Smooth muscle cell (in vitro differentiated cells): Measurements from ENCODE around the gene TNFRSF13B. TPM values are rescaled to one million over a fixed set of nuclear protein-coding genes. Genes with fewer than 3 reads are reported as not detected.
"Not testable (repeated sequence)": the region's sequence is repeated elsewhere in the genome, so short reads cannot be mapped to it uniquely, and the experiment has no call there.

Source experiments
- DNase-seq: peaks from one replicate; lab custom pipeline; 2025; ENCODE audit not compliant: unreplicated experiment; lab: John Stamatoyannopoulos, UW
- H2AFZ ChIP-seq: fragments of 200-600 bp; sonication (generic); 2 replicates; pipeline ENCODE4 v1.6.0; 2016; ENCODE audit warnings: antibody characterized with exemption, low read depth, mild to moderate bottlenecking
- H3F3A ChIP-seq: fragments of 200-600 bp; sonication (generic); 2 replicates; pipeline ENCODE4 v1.6.0; 2017; ENCODE audit warnings: antibody characterized with exemption, low read depth
- H3K27ac ChIP-seq: fragments of 200-600 bp; sonication (generic); 2 replicates; pipeline ENCODE4 v1.5.1; 2016; ENCODE audit warnings: low read depth, mild to moderate bottlenecking
- H3K27me3 ChIP-seq: fragments of 200-600 bp; sonication (generic); 2 replicates; pipeline ENCODE4 v1.6.1; 2016; ENCODE audit warnings: low read depth, mild to moderate bottlenecking
- H3K36me3 ChIP-seq: fragments of 200-600 bp; sonication (generic); 2 replicates; pipeline ENCODE4 v1.5.1; 2016; ENCODE audit warnings: low read depth
- H3K4me1 ChIP-seq: fragments of 200-600 bp; sonication (generic); 2 replicates; pipeline ENCODE4 v1.5.1; 2016; ENCODE audit warnings: low read depth
- H3K4me2 ChIP-seq: fragments of 200-600 bp; sonication (generic); 2 replicates; pipeline ENCODE4 v1.6.0; 2016; ENCODE audit warnings: mild to moderate bottlenecking
- H3K4me3 ChIP-seq: fragments of 200-600 bp; sonication (generic); 2 replicates; pipeline ENCODE4 v1.5.1; 2016; ENCODE audit warnings: mild to moderate bottlenecking
- H3K79me2 ChIP-seq: fragments of 200-600 bp; sonication (generic); 2 replicates; pipeline ENCODE4 v1.6.0; 2016; ENCODE audit warnings: low read depth, mild to moderate bottlenecking
- H3K9ac ChIP-seq: fragments of 200-600 bp; sonication (generic); 2 replicates; pipeline ENCODE4 v1.6.0; 2016; ENCODE audit warnings: low read depth
- H3K9me3 ChIP-seq: fragments of 200-600 bp; sonication (generic); replicated peaks from 2 replicates; pipeline ENCODE4 v1.5.1; 2016; ENCODE audit warnings: low read depth
- H4K20me1 ChIP-seq: fragments of 200-600 bp; sonication (generic); 2 replicates; pipeline ENCODE4 v1.6.0; 2016; ENCODE audit warnings: low read depth
- CTCF ChIP-seq: fragments of 200-600 bp; sonication (generic); IDR thresholded peaks from 2 replicates; pipeline ENCODE4 v1.5.1; 2017; ENCODE audit warnings: borderline replicate concordance, mild to moderate bottlenecking, antibody characterized with exemption; ENCODE audit not compliant: insufficient read depth, poor library complexity, severe bottlenecking
- WGBS: methylation state at CpG from one replicate; pipeline ENCODE4 v1.1.7; 2016; ENCODE audit warnings: low lambda C conversion rate; 5-methylcytosine and 5-hydroxymethylcytosine counted together
- polyA plus RNA-seq: library from polyadenylated mRNA; unstranded; fragments of >200 nt; fragmentation: Nextera tagmentation; extraction: Ambion mirVana; gene quantifications from 2 replicates; pipeline ENCODE4 v1.2.1, GENCODE V29; 2016
- total RNA-seq: library from RNA; depleted of rRNA; stranded (reverse); fragments of >200 nt; gene quantifications from 2 replicates; pipeline ENCODE4 v1.2.3, GENCODE V29; 2014

TNFRSF13B gene
- total and polyA plus RNA-seq, 2 experiments from 2014 or later: not detected

- Histone ChIP-seq H3K4me3 (no peak overlapping the region), H3K27me3 (no peaks in the 10 kb centered on the region), H3F3A (peaks cover 3% of the 10 kb centered on the region), H3K9ac (no peak overlapping the region), H4K20me1 (no peaks in the 10 kb centered on the region), H3K9me3 (no peaks in the 10 kb centered on the region), H2AFZ (no peak overlapping the region), H3K27ac (no peak overlapping the region), H3K4me2 (no peak overlapping the region), H3K4me1 (no peaks in the 10 kb centered on the region), H3K79me2 (no peaks in the 10 kb centered on the region), H3K36me3 (no peaks in the 10 kb centered on the region)
- 95% methylated on average over 15 of the region's 15 CpGs for WGBS
- TF ChIP-seq CTCF: no peak
- DNase-seq: no peak
Measured at GRCh38 chr17:16923904-16924695, 47.8 kb downstream of the TNFRSF13B start.

DNA sequence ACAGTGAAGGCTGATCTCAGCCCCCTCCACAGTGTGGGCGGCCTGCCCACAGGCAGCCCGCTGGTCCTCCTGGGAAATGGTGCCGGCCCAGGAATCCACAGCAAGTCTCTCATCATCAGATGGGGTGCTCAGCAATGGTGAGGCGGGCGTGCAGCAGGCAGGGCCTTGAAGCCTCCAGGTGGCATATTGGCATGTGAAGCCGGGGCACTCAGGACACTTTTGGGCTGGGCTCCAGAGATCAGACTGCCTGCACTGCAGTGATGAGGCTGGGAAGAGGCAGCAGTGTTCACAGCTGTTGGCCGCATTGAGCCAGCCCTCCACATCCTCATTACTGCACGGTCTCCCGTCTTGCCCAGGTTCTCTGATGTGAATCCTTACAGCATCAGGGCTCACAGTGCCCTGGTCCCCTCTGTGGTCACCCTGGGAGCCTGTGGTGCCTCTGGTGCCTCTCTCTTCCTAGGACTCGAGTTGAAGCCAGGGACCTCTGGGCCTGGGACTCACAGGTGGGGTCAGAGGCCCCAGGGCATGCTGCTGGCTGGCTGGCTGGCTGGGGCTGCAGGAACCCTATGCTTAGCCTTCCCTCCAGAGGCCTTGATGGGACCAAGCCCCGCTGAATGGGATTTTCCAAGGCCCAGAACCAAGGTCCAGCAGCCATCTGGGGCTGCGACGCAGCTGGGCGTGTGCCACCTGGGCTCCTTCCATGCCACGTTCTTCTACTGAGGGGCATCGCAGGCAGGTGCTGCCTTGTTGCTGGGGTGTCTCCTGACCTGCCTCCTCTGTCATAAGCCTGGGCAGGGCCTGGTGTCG lies 48.6 kb downstream of the TNFRSF13B start:
- 94% methylated on average over 17 of the region's 17 CpGs for WGBS
- no peak overlapping the region for H3K4me2 ChIP-seq
- no peaks in the 10 kb centered on the region for H3K27me3 ChIP-seq
- H3K36me3 ChIP-seq: no peaks in the 10 kb centered on the region
- H4K20me1 ChIP-seq: no peaks in the 10 kb centered on the region
- no peaks in the 10 kb centered on the region for H3K79me2 ChIP-seq
- TF ChIP-seq CTCF: no peak
- no peak for DNase-seq
- no peak overlapping the region for H2AFZ ChIP-seq
- peaks cover 3% of the 10 kb centered on the region for H3F3A ChIP-seq
- no peak overlapping the region for H3K9ac ChIP-seq
- H3K4me3 ChIP-seq: no peak overlapping the region
- no peaks in the 10 kb centered on the region for H3K9me3 ChIP-seq
- H3K27ac ChIP-seq: no peak overlapping the region
- no peaks in the 10 kb centered on the region for H3K4me1 ChIP-seq

- H3F3A ChIP-seq: peaks cover 3% of the 10 kb centered on the region
- TF ChIP-seq CTCF: no peak
- no peaks in the 10 kb centered on the region for H3K27me3 ChIP-seq
- no peaks in the 10 kb centered on the region for H3K79me2 ChIP-seq
- no peak overlapping the region for H3K4me3 ChIP-seq
- no peaks in the 10 kb centered on the region for H3K36me3 ChIP-seq
- no peak overlapping the region for H3K9ac ChIP-seq
- no peak overlapping the region for H2AFZ ChIP-seq
- 99% methylated on average over 4 of the region's 4 CpGs for WGBS
- no peaks in the 10 kb centered on the region for H3K9me3 ChIP-seq
- H4K20me1 ChIP-seq: no peaks in the 10 kb centered on the region
- H3K27ac ChIP-seq: no peak overlapping the region
- no peak for DNase-seq
- H3K4me1 ChIP-seq: no peaks in the 10 kb centered on the region
- H3K4me2 ChIP-seq: no peak overlapping the region
Measured at GRCh38 chr17:16922386-16923096, 49.4 kb downstream of the TNFRSF13B start.

- H3F3A ChIP-seq, H4K20me1 ChIP-seq, H3K4me1 ChIP-seq, H3K9me3 ChIP-seq, H3K27me3 ChIP-seq, H3K36me3 ChIP-seq, H3K4me3 ChIP-seq, H3K9ac ChIP-seq, H3K79me2 ChIP-seq, DNase-seq, H3K4me2 ChIP-seq: not testable (repeated sequence)
- peak overlapping the region; percentile 1 for H2AFZ ChIP-seq
- peak overlapping the region; percentile 60 for H3K27ac ChIP-seq
- WGBS: 54% methylated on average over 6 of the region's 6 CpGs
Measured at GRCh38 chr17:16921451-16921850, 50.5 kb downstream of the TNFRSF13B start.
